WTC11 (cell line): ENCODE data around the gene CNTN3.

Source experiments
- ELF4 ChIP-seq: sonication (generic); formaldehyde crosslinking; IDR thresholded peaks from 2 replicates; pipeline ENCODE4 v1.8.1; 2022; ENCODE audit warnings: low read depth, mild to moderate bottlenecking, moderate library complexity, missing genetic modification reagents
- ETV6 ChIP-seq: sonication (generic); formaldehyde crosslinking; IDR thresholded peaks from 2 replicates; pipeline ENCODE4 v1.8.1; 2022; ENCODE audit warnings: mild to moderate bottlenecking, missing genetic modification reagents
- TF ChIP-seq, protein P1 (sequence below): sonication (generic); formaldehyde crosslinking; IDR thresholded peaks from 2 replicates; pipeline ENCODE4 v1.8.0; 2022; ENCODE audit warnings: mild to moderate bottlenecking, missing genetic modification reagents
- TF ChIP-seq, protein P2 (sequence below): fragments of 200-600 bp; IDR thresholded peaks from 2 replicates; pipeline ENCODE4 v1.8.0; 2022; ENCODE audit warnings: antibody characterized with exemption
- TF ChIP-seq, protein P3 (sequence below): sonication (generic); formaldehyde crosslinking; conservative IDR thresholded peaks from 2 replicates; pipeline ENCODE4 v1.8.1; 2023; ENCODE audit warnings: mild to moderate bottlenecking, low read depth, missing genetic modification reagents, moderate library complexity

DNA sequence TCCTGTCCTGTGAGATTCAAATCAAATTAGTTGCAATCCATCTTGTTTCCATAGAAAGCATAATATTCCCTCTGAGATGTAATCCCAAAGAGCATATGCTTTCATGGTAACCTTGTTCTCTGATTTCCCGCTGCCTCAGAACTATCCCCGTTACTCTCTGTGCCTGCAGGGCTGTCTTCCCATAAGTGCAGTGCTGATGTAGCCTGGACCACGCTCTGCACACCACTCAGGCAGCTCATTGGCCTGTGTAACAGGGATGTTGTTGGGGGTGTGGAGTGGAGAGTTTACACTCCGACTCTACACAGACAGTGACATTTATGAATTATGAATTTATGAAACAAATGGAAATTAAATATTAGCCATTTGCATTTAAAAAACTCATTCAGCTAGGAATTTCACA is 33.6 kb upstream of the CNTN3 start:
- TF ChIP-seq, protein P1, sequence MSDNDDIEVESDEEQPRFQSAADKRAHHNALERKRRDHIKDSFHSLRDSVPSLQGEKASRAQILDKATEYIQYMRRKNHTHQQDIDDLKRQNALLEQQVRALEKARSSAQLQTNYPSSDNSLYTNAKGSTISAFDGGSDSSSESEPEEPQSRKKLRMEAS (CRISPR knock-in tag): no peak
- TF ChIP-seq, protein P2, sequence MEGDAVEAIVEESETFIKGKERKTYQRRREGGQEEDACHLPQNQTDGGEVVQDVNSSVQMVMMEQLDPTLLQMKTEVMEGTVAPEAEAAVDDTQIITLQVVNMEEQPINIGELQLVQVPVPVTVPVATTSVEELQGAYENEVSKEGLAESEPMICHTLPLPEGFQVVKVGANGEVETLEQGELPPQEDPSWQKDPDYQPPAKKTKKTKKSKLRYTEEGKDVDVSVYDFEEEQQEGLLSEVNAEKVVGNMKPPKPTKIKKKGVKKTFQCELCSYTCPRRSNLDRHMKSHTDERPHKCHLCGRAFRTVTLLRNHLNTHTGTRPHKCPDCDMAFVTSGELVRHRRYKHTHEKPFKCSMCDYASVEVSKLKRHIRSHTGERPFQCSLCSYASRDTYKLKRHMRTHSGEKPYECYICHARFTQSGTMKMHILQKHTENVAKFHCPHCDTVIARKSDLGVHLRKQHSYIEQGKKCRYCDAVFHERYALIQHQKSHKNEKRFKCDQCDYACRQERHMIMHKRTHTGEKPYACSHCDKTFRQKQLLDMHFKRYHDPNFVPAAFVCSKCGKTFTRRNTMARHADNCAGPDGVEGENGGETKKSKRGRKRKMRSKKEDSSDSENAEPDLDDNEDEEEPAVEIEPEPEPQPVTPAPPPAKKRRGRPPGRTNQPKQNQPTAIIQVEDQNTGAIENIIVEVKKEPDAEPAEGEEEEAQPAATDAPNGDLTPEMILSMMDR: no peak
- no peak for TF ChIP-seq ELF4 (CRISPR knock-in tag)
- TF ChIP-seq ETV6 (CRISPR knock-in tag): no peak
- TF ChIP-seq, protein P3, sequence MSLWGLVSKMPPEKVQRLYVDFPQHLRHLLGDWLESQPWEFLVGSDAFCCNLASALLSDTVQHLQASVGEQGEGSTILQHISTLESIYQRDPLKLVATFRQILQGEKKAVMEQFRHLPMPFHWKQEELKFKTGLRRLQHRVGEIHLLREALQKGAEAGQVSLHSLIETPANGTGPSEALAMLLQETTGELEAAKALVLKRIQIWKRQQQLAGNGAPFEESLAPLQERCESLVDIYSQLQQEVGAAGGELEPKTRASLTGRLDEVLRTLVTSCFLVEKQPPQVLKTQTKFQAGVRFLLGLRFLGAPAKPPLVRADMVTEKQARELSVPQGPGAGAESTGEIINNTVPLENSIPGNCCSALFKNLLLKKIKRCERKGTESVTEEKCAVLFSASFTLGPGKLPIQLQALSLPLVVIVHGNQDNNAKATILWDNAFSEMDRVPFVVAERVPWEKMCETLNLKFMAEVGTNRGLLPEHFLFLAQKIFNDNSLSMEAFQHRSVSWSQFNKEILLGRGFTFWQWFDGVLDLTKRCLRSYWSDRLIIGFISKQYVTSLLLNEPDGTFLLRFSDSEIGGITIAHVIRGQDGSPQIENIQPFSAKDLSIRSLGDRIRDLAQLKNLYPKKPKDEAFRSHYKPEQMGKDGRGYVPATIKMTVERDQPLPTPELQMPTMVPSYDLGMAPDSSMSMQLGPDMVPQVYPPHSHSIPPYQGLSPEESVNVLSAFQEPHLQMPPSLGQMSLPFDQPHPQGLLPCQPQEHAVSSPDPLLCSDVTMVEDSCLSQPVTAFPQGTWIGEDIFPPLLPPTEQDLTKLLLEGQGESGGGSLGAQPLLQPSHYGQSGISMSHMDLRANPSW (CRISPR knock-in tag): no peak
